GM19023 (cell line): ENCODE measurements around the gene PCSK2.

Experiments used
- ATAC-seq: cut with Tn5 transposase; IDR thresholded peaks from one replicate; pipeline ENCODE4 v1.9.1; 2021; ENCODE audit warnings: mild to moderate bottlenecking, moderate library complexity; ENCODE audit not compliant: unreplicated experiment

Gene PCSK2

GRCh38 chr20:17442588-17442987 is 215.7 kb downstream of the PCSK2 start:
- no peak for ATAC-seq

- ATAC-seq = no peak
Measured at GRCh38 chr20:17443131-17443858, 216.5 kb downstream of the PCSK2 start.

- no peak for ATAC-seq
Measured at GRCh38 chr20:17444091-17444490, 217.3 kb downstream of the PCSK2 start.

- ATAC-seq = no peak
Measured at GRCh38 chr20:17445543-17445942, 218.7 kb downstream of the PCSK2 start.

- no peak for ATAC-seq
Measured at GRCh38 chr20:17446171-17446570, 219.3 kb downstream of the PCSK2 start.

- ATAC-seq = no peak
Measured at GRCh38 chr20:17448071-17448470, 221.2 kb downstream of the PCSK2 start.

- ATAC-seq = no peak
Measured at GRCh38 chr20:17449031-17449430, 222.2 kb downstream of the PCSK2 start.

GRCh38 chr20:17452441-17452840 is 225.6 kb downstream of the PCSK2 start:
- ATAC-seq = no peak

GRCh38 chr20:17453592-17453991 is 226.8 kb downstream of the PCSK2 start:
- no peak for ATAC-seq

GRCh38 chr20:17456279-17456678 is 229.4 kb downstream of the PCSK2 start:
- no peak for ATAC-seq

- no peak for ATAC-seq
Measured at GRCh38 chr20:17457079-17457478, 230.2 kb downstream of the PCSK2 start.

GRCh38 chr20:17457588-17458190 is 230.8 kb downstream of the PCSK2 start:
- no peak for ATAC-seq

- no peak for ATAC-seq
Measured at GRCh38 chr20:17460119-17460518, 233.3 kb downstream of the PCSK2 start.

- no peak for ATAC-seq
Measured at GRCh38 chr20:17461941-17462340, 235.1 kb downstream of the PCSK2 start.

- ATAC-seq = no peak
Measured at GRCh38 chr20:17463711-17464110, 236.9 kb downstream of the PCSK2 start.

GRCh38 chr20:17465236-17465635 is 238.4 kb downstream of the PCSK2 start:
- ATAC-seq = no peak

- ATAC-seq = no peak
Measured at GRCh38 chr20:17466641-17467040, 239.8 kb downstream of the PCSK2 start.

GRCh38 chr20:17467120-17467655 is 240.3 kb downstream of the PCSK2 start:
- ATAC-seq = no peak

- ATAC-seq = no peak
Measured at GRCh38 chr20:17468073-17468840, 241.4 kb downstream of the PCSK2 start.

- no peak for ATAC-seq
Measured at GRCh38 chr20:17469246-17470030, 242.6 kb downstream of the PCSK2 start.

GRCh38 chr20:17470521-17470920 is 243.7 kb downstream of the PCSK2 start:
- no peak for ATAC-seq
